HG02852 (cell line): ENCODE data around the gene NECAB3.

ENCODE experiments used
- ATAC-seq: cut with Tn5 transposase; IDR thresholded peaks from one replicate; pipeline ENCODE4 v1.9.1; 2021; ENCODE audit warnings: mild to moderate bottlenecking, moderate library complexity; ENCODE audit not compliant: unreplicated experiment

Gene NECAB3

GRCh38 chr20:33627577-33628216, 46.5 kb downstream of the NECAB3 start:
- ATAC-seq, result no peak

DNA sequence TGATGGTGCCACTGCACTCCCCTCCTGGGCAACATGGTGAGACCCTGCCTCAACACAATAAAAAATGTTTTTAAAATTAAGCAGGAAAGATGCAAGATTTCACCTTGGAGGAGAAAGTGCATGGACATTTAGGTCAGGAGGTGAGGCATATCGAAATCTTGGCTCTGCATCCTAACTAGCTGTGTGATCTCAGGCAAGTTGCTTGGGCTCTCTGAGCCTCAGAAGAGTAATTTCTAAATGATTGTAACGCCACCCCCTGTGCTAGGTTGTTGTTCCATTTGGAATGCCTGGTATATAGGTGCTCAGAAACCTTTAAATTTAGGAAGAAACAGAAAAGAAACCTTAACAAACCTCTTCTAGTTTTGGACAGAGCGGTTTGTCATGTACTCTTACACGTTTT, 48.0 kb downstream of the NECAB3 start:
- no peak for ATAC-seq

DNA sequence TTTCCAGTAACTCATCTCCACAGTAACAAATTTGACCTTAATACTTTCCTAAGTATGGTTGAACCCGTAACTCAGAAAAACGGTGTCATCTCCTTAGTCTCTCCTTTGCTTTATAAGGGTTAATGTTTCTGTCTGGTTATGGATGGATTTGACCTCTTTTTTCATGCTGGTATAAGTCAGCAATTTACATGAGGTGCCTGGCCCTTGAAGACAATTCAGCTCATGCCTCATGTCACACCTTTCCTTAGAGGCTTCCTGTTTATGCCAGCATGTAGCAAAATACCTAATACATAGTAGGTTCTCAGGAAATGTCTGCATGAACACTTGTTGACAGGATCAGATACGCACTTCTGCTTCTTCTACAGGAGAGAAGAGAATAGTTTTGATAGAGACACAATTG, 49.8 kb downstream of the NECAB3 start:
- ATAC-seq, result no peak

- no peak for ATAC-seq
Measured at GRCh38 chr20:33622705-33623365, 51.4 kb downstream of the NECAB3 start.

- no peak for ATAC-seq
Measured at GRCh38 chr20:33621717-33622400, 52.4 kb downstream of the NECAB3 start.

DNA sequence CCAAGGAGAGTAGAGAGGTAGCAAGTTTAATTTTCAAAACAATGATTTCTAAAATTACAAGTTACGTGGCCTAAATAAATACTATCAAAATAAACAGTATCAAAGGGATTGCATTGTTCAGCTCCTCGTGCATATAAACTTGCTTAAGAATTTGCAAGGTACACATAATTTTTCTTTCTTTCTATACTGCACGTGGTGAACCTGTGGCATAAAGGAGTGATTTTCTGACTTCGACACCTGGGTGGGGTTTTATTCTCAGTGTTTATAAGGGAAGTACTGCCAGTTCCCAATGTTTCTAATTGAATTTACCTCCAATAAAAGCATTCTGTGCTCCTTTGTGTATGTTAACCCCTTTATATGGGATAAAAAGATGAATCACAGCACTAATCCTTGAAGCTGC, 62.2 kb downstream of the NECAB3 start:
- ATAC-seq, result no peak

GRCh38 chr20:33611106-33611505, 63.1 kb downstream of the NECAB3 start:
- ATAC-seq, result no peak

DNA sequence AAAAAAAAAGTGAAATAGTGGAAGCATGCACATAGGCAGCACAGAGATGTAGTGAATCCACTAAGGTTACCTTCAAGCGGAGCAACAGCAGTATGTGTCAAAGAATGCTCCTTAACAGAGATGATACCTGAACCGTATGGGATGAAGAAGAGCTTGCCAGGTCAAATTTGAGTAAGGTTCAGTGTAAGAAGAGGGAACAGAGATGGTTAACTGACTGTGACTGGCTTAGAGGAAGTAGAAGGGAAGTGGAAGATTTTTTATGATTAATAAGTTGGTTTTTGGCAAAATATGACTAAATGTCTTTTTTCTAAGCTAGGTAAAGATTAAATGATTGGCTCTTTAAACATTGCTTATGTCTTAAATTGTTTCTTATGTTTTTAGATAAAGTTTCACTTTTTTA, 64.7 kb downstream of the NECAB3 start:
- no peak for ATAC-seq
